HG02678 (cell line): Measurements from ENCODE around the gene HBG2.
"Not testable (repeated sequence)": the region's sequence is repeated elsewhere in the genome, so short reads cannot be mapped to it uniquely, and the experiment has no call there.

ENCODE experiments used
- ATAC-seq: cut with Tn5 transposase; IDR thresholded peaks from one replicate; pipeline ENCODE4 v1.9.1; 2021; ENCODE audit warnings: mild to moderate bottlenecking, moderate library complexity; ENCODE audit not compliant: unreplicated experiment

HBG2 gene

DNA sequence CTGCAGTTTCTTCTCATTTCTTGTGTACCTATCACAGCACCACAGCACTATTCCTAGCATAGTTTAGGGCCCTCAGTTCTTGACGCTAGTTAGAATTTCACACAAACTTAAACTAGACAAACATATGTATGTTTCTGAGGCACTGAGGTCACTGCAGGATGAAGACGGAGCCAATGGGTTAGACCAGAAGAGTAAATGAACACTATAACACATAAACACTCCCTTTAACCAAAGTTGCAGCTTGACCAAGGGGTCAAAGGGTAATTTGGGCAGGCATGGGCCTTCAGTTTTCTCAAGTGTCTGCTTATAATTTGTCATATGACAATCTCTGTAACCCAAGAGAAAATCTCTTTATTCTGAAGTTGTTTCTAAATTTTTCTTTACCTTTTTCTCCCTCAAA lies 28.0 kb upstream of the HBG2 start:
- no peak for ATAC-seq

DNA sequence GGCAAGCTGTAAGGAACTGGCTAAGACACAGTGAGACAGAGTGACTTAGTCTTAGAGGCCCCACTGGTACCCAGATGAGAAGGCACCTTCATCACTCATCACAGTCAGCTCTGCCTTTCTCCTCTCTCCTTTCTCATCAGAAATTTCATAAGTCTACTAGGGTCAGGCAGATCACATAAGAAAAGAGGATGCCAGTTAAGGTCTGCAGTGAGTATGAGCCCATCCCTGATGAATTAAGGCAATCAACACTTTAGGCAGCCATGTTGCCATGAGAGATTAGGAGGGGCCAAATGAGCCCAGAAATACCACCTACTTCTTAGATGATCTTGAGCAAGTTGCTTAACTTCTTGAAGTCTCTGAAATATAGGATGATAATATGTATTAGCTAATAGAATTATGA lies 27.0 kb upstream of the HBG2 start:
- ATAC-seq: no peak

DNA sequence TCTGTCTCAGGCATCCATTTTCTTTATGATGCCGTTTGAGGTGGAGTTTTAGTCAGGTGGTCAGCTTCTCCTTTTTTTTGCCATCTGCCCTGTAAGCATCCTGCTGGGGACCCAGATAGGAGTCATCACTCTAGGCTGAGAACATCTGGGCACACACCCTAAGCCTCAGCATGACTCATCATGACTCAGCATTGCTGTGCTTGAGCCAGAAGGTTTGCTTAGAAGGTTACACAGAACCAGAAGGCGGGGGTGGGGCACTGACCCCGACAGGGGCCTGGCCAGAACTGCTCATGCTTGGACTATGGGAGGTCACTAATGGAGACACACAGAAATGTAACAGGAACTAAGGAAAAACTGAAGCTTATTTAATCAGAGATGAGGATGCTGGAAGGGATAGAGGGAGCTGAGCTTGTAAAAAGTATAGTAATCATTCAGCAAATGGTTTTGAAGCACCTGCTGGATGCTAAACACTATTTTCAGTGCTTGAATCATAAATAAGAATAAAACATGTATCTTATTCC lies 26.1 kb upstream of the HBG2 start:
- peak; percentile 89 for ATAC-seq

DNA sequence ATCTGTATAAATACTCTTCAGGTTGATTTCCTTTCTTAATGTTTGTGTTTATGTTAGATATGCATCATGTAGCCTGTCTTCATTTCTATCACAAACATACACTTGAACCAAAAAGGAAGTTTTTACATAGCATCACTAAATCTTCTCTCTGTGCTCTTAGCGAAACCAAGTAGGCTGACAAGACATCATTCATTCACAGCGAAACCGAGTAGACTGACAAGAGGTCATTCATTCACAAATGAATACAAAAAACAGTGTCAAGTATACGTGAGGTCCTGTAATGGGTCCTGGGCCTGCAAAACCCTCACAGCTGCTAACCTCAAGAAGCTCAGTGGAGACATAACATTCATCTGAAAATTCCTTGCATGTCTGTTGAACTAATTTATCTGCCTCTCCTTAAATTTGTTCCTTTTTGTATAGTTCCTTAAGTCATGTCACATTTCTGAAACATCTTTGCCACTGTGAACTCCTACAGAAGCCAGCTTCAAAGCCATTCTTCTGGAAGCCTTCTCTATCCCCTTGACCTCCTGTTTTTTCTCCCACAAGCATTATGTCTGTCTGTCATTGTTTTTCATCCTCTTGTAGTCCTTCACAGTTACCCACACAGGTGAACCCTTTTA lies 25.0 kb upstream of the HBG2 start:
- no peak for ATAC-seq

DNA sequence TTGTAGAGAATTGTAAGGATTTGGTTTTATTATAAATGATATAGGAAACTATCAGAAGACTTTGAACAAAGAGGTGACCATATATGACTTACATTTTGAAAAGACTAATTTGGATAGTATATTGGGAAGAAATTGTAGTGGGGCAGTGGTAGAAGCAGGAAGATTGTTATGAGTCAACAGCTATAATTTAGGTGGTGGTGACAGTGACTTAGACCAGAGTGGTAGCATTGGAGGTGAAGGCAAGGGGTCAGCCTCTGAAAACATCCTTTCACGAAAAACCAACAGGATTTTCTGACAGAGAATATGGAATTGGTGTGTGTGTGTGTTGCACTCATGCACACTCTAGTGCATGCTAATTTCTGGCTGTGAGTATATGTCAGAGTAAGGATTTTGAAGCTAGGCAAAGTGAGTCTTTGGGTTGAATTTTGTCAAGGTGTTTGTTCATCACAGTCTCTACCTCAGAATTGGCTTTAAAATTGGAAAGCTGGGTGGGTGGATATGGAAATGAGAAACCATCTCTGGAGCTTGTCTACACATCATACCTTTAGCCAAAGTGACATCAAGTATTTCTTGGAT lies 23.3 kb upstream of the HBG2 start:
- ATAC-seq: peak; percentile 70

DNA sequence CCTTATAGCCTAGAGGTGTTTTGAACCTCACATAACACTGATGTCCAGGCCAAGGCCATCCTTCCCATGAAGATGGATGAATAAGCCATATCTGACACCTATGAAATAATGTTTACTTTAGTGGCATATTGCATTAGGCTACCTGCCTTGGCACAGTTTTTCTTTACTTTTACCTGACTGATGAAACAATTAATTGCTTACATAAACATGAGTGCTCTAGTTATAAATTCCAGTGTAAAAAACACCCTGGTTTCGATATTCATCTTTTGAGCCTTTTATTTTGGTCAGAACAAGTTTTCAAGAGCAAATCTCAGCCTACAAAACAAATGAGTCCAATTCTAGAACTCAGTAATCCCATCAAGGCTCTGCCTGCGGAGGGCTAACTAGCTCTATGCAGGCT lies 22.1 kb upstream of the HBG2 start:
- ATAC-seq: no peak

DNA sequence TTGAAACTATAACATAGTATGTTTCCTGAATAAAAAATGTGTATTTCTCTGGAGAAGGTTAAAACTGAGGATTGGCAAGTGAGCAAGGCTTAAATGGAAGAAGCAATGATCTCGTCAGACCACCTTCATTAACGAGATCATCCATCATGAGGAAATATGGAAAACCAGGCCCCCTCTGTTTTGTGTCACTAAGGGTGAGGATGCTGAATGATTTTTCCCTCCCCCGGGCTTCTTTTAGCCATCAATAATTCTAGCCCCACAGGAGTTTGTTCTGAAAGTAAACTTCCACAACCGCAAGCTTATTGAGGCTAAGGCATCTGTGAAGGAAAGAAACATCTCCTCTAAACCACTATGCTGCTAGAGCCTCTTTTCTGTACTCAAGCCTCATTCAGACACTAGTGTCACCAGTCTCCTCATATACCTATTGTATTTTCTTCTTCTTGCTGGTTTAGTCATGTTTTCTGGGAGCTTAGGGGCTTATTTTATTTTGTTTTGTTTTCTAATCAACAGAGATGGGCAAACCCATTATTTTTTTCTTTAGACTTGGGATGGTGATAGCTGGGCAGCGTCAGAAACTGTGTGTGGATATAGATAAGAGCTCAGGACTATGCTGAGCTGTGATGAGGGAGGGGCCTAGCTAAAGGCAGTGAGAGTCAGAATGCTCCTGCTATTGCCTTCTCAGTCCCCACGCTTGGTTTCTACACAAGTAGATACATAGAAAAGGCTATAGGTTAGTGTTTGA lies 21.0 kb upstream of the HBG2 start:
- no peak for ATAC-seq

DNA sequence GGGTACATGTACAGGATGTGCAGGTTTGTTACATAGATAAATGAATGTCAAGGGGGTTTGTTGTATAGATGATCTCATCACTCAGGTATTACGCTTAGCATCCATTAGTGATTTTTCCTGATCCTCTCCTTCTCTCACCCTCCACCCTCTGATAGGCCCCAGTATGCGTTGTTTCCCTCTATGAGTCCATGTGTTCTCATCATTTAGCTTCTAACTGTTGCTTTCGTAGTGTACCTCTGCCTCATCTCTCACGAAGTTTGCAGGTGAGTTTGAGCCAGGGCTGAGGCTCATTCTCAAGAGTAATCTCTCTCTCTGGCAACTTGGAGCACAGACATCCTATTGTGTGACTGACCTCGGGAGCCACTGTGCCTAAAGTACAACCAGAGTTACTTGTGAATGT lies 19.8 kb upstream of the HBG2 start:
- no peak for ATAC-seq

DNA sequence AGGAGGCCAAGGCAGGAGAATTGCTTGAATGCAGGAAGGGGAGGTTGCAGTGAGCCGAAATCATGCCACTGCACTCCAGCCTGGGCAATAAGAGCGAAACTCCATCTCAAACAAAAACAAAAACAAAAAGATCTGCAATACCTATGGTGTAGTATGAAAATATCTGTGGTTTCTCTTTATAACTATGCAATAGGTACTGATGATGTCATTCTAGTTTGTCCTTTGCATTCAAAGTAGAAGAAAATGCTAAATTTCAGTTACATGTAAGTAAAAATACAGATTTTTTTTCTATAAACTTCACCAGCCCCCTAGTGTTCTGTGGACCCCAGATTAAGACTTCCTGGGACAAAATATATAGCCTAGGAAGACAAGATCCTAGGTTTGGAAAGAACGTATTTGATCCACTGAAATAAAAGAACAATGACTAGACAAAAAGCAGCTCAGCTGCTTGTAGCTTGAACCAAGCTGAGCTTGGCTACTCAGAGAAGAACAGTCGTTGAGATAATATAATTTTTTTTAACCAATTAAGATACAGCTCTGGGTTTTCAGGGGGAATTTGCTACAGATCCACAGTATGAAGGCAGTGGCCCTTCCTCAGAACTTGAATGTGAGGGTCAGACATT lies 17.9 kb upstream of the HBG2 start:
- ATAC-seq: no peak

DNA sequence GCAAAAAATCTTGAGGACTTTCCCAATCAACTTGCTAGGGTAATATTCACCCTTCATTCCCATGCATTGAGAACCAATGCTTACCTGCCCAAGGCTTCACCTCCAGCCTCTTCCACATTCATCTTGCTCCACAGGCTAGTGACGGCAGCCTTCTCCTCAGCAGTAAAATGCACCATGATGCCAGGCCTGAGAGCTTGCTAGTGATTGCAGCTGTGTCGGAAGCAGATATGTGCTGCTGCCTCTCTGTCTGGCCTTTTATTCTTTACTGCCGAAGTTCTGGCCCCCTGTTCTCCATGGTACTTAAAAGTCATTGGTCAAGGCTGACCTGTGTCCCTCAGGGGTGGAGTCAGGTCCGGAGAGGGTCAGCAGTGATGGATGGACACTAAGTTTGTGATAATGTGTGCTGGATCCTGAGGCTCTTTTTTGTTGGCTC lies 15.2 kb upstream of the HBG2 start, which contains the start of gene HBE1:
HBE1 (minus strand) TSS at position 231 of the 433 bp plus-strand sequence; CDS start at position 176, 55 bp downstream.
- no peak for ATAC-seq

DNA sequence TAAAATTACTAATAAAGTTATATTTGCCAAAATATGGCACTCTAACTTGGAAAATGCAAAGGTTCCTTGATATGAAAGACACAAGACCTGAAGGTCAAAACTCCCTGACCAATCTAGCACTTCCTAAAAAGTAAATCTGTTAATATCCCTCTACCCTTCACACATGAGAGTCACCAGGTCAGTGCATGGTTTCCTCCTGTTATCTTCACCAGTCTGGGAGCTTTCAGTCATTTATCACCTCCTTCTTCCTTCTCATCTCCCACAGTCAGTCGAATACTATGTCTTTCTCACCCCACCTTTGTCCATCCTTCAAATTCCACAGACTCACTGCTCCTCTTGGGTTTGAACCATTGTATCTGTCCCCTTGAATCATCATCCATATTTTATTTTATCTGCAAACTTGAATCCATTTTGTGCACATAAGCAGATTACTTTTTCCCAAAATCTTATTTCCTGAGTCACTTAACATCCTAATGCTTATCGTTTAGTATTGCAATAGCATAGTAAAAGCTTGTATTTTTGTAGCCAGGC lies 12.5 kb upstream of the HBG2 start:
- ATAC-seq: no peak

DNA sequence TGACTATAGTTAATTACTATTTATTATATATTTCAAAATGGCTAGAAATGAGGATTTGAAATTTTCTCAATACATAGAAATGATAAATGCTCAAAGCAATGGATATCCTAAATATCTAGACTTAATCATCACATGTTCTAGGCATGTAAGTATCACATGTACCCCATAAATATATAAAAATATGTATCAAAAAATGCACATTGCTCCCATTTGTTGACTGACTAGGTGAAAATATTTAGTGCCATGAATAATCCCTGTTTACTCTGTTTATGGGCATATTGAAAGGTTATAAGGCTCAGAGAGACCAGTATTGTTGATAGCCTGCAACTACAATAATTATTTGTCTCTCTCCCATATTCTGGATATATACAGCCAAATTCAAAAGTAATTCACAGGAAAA lies 12.0 kb upstream of the HBG2 start:
- ATAC-seq: no peak

DNA sequence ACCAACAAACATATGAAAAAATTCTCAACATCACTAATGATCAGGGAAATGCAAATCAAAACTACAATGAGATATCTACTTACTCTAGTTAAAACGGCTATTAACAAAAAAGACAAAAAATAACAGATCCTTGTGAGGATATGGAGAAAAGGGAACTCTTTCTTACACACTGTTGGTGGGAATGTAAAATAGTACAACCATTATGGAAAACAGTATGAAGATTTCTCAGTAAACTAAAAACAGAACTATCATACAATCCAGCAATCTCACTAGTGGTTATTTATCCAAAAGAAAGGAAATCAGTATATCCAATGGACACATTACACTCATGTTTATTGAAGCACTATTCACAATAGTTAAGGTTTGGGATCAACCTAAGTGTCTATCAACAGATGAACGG lies 11.3 kb upstream of the HBG2 start:
- no peak for ATAC-seq

DNA sequence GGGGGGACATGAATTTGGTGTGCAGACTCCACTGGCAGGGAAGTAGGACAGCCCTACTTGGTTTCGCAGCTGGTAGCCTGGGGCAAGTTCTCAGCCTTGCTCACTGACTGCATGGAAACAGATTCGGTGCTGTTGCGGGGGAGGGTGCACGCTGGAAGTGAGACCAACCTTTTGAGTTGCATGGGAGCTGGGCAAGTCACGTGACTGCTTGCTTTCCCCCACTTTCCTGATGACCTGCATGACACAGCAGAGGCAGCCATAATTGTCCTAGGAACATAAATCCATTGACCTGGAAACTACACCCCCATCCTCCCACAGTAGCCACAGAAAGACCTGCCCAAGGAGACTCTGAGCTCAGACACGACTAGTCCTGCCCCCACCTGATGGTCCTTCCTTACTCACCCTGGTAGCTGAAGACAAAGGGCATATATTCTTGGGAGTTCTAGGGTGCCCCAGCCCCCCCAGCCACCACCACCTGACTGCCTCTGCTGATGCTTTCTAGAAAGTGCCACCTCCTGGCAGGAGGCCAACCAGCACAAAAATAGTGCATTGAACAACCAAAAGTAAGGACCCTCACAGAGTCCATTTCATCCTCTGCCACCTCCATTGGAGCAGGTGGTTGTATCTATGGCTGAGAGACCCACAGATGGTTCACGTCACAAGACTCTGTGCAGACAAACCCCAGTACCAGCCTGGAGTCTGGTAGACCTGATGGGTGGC lies 4.1 kb upstream of the HBG2 start:
- ATAC-seq: no peak

DNA sequence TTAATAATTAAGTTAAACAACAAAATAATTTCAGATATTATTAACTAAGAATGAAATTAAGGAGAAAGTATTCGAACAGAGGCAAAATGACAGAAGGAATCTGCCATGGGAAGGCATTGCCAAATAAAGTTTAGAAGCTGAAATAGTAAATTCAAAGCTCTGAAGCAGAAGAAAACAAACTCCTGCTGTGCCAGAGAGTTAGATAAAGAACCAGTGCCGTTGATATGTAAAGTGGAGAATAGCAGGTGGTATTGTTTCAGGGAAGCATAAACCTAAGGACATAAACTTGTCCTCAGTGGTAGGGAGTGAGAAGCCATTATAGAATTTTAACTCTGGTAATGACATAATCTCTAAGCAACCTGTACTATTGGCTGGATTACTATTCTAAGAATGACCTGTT lies 2.7 kb upstream of the HBG2 start:
- ATAC-seq: no peak

DNA sequence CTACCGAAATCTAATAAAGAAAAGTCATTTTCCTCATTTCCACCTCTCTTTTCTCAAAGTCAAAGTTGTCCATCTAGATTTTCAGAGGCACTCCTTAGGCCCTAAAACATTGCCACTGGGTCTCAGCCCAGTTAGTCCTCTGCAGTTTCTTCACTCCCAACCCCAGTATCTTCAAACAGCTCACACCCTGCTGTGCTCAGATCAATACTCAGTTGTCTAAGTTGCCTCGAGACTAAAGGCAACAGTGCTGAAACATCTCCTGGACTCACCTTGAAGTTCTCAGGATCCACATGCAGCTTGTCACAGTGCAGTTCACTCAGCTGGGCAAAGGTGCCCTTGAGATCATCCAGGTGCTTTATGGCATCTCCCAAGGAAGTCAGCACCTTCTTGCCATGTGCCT lies 558 bp downstream of the HBG2 start:
- not testable (repeated sequence) for ATAC-seq

DNA sequence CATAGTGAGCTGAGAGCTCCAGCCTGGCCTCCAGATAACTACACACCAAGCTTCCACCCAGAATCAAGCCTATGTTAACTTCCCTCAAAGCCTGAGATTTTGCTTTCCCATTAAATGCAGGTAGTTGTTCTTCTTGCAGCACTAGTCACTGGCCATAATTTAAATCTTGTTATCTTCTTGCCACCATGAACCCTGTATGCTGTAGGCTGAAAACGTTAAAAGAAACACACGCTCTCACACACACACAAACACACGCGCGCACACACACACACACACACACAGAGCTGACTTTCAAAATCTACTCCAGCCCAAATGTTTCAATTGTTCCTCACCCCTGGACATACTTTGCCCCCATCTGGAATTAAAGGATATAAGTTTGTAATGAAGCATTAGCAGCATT lies 1.1 kb downstream of the HBG2 start:
- not testable (repeated sequence) for ATAC-seq

DNA sequence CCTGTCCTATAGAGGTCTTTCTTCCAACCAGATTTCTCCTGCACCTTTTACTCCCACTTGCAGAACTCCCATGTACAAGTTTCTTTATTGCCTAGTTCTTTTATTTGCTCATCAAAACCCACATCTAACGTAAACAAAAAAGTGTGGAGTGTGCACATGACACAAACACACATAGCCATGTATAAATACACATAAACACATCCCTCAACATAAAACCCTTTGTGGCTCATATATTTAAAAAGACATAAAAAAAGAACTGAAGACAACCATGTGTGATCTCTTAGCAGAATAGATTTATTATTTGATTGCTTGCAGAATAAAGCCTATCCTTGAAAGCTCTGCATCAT lies 1.7 kb downstream of the HBG2 start:
- ATAC-seq: no peak

DNA sequence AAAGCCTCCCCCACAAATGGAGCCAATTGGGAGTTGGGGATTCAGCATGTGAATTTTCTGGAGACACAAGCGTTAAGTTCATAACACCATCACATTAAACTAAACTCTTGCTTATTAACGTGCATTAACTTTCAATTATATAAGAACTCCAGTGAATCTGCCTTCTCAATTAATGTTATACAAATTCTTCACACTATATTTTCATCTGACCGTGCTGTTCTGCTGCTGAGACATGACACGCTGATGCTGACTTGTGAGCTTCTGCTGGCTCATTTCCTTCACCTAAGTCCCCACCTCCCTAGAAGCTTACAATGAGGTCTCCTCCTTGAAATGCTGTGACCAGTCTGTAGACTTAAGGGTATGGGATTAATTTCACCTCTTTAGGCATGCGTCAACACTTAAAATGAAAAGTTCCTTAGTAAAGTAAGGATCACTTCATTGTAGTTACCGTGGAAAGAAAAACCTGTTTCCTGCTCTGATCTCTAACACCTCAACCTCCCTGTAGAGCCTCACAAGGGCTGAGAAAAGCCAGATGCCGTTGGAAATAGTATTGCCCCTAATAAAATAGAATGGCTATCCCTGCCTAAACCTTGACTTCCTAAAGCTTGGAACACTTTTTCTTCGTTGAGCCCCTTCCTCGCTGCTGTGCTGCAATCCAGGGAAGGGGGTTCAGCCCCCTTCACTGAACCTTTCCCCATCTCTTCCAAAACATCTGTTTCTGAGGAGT lies 2.2 kb downstream of the HBG2 start:
- ATAC-seq: no peak

DNA sequence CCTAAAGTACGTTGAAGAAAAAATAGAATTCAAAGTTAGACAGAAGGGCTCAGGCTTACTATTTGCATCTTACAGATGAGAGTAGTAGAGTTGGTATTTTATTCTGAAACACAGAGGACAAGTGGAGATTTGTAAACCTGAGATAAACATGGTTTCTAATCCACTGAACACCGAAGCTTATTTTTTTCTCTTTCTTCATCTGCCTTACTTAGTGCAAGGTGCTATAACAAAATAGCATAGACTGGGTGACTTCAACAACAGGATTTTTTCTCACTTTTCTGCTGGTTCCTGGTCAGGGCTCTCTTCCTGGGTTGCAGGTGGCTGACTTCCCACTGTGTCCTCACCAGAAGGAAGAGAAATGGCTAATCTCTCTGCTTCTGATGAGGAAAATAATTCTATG lies 2.8 kb downstream of the HBG2 start:
- ATAC-seq: no peak
